HG02973 (cell line): ENCODE results near the gene MUSTN1.

ENCODE experiments used
- ATAC-seq: cut with Tn5 transposase; IDR thresholded peaks from one replicate; pipeline ENCODE4 v1.9.1; 2021; ENCODE audit warnings: moderate library complexity; ENCODE audit not compliant: unreplicated experiment

The MUSTN1 gene

DNA sequence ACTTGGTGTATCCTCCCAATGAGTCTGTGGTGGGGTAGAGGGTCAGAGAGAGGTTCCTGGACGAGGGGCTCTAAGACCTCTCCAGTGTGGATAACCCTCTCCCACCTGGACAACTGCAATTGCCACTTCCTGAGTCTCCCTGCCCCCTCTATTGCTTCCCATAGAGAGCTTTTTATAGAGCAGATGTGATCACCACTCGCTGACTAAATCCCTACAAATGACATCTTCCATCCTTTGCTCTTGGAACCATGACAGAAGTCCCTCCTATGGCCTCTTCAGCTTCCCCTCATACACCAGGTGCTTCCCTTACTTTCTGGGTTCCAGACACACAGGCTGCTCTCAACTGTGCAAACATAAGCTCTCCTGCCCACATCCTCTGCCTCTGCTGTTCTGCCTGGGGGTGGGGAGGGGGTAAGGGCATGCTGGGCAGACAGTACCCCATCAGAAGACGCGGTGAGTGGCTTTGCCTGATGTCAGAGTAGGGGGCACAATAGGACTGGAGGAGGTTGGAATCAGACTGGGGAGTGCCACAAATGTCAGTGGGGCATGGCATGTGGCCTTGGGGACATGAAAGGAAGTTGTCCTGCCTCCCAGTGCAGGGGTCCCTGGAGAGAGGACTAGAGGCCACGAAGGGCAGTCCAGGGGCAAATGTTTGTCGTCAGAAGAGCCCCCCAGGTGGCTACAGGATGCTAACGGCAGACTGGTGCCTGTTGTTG, 25.0 kb downstream of the MUSTN1 start:
- ATAC-seq: no peak

DNA sequence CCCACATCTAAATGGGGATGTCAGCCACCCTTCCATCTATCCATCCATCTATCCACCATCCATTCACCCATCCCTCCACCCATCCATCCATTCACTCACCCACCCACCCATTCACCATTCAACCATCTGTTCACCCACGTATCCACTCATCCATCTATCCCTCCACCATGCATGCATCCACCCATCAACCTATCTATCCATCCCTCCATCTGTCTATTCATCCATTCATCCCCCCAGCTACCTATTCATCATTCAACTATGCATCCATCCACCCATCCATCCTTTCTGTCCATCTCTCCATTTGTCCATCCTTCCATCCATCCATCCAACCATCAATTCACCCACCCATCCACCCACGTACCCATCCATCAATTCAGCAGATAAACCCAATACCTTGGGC, 25.7 kb downstream of the MUSTN1 start:
- ATAC-seq: no peak

DNA sequence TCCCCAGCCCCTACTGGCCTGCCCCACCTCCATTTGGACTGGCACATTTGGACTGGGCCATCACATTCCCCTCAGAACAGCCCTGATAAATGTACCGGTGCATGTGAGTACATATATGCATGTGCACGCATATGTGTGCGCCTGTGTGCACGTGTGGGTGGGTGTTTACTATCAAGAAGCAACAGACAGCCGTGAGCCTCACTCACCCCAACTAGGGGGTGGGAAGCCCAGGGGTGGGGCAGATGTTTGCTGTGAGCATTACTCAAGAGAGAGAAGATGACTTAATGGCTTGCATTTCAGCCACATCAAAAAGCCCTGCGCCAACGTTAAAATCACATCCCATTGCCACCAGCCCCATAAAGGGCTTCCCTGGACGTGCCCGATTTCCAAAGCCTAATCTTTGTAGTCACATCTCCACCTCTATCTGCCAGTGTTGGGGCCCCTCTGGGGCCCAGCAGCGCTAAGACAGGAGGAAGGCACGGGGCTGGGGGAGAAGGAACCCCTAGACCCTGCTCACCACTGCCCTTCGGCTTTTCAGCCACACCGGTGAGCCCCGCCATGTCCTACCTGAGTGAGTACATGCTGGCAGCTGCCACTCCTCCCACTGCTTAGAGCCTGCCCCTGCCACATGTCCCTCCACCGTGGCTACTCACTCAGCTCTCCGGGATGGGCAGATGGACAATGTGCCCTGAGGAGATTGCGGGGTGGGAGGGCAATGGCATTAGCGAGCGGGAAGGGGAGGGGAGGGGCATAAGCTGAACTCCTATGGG, 29.4 kb downstream of the MUSTN1 start:
- no peak for ATAC-seq

DNA sequence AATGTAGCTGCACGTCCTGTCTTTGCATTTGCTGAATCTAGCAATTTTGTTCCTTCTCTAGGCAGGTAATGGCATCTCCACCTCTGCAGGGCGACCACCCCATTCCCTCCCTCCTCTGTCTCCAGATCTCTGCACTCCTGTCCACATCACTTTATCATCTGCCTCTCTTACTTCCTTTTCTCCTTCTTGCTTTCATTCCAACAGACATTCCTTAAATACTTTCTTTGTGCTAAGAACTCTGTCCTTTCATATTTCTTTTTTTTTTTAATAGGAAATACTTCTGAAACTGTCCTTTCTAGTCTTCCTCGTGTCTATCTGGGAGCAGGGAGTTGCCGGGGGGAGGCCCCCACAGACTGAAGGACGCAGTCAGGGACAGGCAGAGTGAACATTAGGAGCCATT, 33.0 kb downstream of the MUSTN1 start:
- no peak for ATAC-seq

DNA sequence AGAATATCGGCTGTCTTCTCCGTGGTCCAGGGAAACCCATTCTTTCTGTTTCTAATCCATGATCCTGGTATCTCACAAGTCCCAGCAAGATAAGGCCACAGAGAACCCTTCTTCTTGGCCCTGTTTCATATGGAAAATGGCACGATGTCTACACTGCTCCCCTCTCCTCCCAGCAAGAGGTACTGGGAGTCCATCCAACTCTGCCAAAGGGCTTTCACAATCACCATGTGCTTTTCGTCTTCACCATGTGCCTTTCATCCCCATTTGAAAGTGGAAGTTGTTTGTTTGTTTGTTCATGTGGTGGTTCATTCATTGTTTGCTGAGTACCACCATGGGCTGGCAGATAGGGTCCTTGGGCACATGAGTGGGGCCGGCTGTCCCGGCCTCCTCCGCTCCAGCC, 34.7 kb downstream of the MUSTN1 start:
- no peak for ATAC-seq

DNA sequence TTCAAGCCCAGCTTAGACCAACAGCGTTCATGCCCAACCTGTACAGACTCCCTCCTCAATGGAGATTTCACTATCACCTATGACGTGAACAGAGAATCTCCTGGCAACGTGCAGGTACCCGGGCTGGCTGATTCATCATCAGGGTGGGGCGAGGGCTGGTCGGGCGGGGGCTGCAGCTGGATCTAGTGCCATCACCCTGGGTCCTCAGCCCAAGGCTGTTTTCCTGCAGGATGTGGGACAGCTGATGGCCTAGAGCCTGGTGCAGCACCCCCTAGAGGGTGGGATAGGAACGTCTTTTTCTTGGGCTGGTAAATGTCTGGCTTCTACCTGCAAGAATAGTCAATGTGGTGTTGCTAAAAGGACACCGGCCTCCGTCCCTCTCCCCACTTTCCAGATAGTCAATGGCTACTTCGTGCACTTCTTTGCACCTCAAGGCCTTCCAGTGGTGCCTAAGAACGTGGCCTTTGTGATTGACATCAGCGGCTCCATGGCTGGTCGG, 35.8 kb downstream of the MUSTN1 start:
- ATAC-seq: no peak

DNA sequence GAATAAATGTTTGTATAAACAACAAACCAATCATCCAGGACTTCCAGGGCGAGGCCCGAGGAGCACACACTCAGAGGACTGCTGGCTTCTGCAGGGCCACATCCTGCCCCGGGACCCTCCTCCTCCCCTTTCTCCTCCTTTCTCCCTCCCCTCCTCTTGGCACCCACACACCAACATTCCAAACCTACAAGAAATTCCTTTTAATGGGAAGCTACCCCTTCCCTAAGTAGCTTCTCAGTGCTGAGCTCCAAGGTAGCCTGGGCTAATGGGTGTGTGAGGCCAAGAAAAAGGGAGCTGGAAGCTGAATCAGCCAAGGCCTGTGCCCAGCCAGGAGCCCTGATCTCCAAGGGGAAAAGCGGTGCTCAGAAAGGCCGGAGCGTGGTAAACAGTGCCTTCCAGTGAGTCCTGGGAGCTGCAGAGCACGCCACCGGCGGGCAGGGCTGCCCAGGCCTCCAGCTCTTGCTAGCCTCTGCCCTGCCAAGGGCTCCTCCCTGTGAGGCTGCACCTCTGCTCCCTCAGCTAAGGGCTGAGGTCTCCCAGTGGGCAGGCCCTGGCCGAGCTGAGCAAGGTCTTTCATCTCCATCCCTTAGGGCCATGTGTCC, 36.3 kb downstream of the MUSTN1 start:
- ATAC-seq: no peak

DNA sequence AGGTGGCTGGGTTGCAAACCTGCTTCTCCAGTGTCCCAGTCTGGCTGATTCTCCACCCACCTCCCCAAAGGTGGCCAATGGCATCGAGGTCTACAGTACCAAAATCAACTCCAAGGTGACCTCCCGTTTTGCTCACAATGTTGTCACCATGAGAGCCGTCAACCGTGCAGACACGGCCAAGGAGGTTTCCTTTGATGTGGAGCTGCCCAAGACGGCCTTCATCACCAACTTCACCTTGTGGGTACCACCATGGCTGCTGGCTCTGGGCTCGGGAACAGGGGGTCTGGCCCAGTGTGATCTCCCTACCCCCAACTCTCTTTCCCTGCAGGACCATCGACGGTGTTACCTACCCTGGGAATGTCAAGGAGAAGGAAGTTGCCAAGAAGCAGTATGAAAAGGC, 38.4 kb downstream of the MUSTN1 start:
- no peak for ATAC-seq

DNA sequence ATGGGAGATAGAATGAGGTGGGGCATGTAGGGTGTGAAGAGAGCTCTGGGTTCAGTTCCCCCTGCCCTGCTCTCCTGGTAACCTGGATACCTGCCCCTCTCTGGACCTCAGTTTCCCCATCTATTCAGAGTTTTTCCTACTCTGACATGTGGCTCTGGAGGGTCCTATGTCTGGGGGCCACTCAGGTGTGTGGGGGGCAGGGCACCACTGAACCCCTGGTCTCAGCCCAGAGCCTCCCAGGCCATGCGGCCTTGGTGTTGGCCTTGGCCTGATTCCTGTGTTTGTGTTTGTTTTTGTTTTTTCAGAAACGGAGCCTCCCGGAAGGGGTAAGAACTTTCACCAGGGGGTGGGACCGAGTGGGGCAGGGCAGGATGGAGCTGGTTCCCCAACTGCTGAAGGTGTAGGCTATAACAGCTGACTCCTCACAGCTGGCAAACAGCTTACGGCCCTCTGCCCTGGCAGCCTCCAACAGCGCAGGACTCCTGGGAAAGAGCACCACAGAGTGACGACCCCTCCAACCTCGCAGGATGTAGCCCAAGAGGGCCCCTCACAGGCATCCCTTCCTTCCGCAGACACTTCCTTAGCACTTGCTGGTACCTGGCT, 39.4 kb downstream of the MUSTN1 start:
- no peak for ATAC-seq

DNA sequence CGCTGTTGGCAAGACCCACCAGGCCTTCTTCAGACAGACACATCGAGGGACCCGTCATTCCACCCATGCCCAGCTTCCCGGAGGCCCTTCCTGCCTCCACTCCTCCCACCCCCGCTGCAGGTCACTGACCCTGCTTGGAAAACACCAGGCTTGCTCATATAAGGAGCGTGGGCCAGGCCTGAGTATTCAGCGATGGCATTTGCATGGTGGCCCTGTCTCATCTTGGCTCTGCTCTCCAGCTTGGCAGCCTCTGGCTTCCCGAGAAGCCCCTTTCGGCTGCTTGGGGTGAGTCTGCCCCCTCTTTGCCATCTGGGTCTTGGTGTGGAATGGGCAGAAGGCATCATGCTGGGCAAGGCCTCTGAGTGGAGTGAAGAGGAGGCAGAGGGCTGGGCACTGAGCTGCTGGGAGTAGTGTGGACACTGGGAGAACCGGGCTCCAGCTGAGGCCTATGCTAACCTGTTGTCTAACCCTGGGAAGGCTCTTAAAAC, 40.2 kb downstream of the MUSTN1 start, which contains the start of gene ITIH3:
Gene ITIH3, plus strand, starts transcription at position 185 of the 488 bp plus-strand sequence. Its CDS starts 8 bp downstream, at position 193.
- no peak for ATAC-seq

DNA sequence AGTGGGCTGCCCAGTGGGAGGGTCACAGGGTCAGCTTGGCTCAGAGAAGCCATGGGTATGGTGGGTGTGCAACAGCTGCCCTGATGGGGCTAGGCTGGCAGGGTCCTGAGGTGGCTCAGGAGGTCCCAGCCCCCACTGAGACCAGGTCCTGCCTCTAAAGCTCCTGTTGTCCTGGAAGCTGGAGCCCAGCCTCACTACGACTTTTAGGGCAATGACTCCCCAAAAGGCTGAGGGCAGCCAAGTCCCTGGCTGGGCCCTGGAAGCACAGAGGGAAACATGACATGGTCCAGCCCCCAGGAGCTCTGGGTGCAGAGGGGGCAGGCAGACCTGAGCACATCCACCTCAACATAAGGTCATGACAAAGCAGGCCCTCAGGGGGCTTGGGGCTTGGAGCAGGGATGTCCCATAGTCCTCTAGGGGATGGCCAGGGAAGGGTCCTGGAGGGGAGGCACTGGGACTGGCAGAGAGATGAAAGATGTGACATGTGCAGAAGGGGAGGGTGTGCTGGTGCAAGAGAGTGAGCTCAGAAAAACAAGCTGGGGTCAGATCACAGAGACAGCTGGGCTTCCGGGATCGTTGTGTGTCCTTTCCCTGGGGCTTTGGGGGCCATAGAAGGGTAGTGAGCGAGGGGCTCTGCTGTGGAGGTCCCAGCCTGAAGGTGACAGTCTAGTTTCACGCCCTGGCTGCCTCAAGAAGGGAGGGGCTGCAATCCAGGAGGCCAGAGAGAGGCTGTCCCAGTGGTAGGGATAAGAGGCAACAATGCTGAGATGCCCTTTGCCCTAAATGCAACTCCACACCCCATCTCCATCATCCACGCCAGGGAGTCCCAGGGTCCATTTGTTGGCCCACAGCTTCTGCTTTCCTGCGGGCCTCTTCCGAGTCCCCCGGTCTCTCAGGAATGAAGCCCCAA, 40.9 kb downstream of the MUSTN1 start:
- ATAC-seq: no peak

DNA sequence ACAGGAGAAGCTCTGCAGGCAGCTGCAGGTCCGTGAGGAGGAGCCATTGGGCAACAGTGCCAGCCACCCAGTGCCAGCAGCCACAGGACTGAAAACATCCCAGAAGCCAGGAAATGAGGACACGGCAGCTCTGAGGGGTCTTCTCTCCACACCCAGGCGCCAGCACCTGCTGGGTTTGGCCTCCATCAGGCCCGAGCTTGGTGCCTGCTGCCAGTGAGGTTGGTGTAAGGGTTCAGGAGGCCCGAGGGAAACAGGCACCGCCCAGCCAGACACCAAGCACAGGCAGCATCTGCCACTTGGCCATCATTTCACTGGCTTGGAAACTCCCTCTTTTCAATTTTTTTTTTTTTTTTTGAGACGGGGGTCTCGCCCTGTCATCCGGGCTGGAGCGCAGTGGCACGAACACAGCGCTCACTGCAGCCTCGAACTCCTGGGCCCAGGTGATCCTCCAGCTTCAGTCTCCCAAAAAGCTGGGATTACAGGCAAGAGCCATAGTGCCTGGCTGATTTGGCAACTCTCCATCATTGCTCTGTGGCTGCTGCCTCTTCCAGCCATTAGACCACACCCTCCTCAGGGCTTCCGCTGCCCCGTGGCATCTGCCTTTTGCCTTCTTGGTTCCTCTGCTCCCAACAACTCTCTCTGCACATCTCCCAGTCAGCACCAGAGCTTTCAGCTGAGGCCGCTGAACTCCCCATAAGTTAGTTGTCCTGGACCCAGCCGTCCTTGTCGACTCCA, 41.7 kb downstream of the MUSTN1 start:
- ATAC-seq: no peak

DNA sequence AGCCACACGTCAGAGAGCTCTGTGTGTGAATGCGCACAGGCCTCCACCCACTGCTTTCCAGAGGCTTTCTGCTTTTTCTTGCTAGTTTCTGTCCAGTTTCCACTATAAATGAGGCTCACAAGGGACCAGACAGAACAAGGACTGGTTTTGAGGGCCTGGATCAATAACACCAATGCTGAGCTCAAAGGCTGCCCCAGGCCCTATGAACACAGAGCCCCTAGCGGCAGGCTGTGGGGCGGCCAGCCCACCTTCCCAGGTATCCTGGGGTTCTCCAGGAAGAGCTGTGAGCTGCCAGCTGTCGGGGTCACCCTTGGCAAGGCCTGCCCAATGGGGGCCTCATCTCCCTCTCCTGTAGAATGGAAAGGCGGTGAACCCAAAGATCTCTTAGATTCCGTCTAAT, 42.4 kb downstream of the MUSTN1 start:
- no peak for ATAC-seq

DNA sequence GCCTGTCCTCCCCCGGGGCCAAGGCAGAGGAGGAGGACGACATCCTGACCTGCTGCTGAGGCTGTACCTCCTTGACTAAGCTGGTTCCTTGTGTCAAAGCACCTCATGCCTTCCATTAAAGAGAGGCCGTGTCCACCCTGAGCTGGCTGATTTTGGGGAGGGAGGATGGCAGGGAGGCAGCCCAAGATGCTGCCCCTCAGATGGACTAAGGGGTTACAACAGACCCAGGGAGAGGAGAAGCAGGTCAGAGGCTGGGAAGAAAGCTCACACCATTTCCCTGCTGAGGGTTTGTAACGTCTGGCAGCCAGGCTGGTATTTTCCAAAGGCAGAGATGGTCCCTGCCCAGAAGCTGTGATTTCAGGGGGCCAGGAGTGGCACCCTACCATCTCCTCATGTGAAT, 42.9 kb downstream of the MUSTN1 start:
- ATAC-seq: no peak

DNA sequence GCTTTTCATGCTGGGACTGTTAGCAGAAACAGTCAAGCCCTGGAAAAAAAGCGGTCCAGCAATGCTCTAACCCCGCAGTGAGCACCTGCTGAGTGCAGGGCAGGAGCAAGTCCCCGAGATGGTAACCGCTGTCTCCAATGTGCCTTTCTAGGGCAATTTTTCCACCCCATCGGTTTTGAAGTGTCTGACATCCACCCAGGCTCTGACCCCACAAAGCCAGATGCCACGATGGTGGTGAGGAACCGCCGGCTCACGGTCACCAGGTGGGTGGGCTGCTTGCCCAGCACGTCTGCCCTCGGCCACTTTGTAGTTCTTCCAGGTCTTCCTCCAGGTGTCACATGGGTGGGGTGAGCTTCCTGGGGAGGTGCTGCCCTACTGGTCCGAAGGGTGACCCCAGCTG, 43.5 kb downstream of the MUSTN1 start:
- ATAC-seq: no peak

DNA sequence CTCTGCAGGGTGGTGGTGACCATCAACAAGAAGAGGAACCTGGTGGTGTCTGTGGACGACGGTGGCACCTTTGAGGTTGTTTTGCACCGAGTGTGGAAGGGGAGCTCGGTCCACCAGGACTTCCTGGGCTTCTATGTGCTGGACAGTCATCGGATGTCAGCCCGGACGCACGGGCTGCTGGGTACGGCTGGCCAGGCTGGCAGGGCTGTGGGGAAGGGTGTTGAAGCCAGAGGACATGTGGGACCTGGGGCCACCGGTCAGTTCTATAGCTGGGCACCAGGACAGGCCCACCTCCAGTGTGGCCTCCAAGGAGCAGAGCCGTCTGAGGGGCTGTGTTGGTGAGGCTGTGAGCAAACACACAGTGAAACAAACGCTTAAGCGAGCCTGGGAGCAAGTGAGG, 44.1 kb downstream of the MUSTN1 start:
- ATAC-seq: no peak

DNA sequence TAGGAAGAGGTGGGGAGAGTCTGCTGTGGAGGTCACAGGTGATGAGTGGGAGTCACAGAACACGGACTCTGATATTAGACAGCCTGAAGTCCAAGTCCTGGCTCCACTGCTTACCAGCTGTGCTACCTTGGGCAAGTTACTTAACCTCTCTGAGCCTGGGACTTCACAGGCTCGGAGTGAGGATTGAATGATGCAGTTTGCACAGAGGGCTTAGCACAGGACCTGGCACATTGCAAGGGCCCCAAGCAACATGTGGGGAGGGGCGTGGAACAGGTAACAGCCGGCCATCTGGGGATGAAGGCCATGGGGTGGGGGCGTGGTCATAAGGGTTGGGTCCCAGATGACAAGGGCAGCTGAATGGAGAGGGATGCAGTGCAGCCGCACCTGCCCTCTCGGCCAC, 44.5 kb downstream of the MUSTN1 start:
- no peak for ATAC-seq

DNA sequence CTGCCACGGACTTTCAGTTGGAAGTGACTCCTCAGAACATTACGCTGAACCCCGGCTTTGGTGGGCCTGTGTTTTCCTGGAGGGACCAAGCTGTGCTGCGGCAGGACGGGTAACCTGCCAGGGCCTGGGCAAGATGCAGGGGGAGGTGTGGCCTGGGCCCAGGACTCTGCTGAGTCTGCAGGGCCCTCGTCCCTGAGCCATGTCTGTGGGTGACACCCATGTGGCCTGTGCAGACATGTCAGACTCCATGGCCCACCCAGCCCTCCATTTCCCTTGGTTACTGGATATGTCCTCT, 45.1 kb downstream of the MUSTN1 start:
- ATAC-seq: no peak

DNA sequence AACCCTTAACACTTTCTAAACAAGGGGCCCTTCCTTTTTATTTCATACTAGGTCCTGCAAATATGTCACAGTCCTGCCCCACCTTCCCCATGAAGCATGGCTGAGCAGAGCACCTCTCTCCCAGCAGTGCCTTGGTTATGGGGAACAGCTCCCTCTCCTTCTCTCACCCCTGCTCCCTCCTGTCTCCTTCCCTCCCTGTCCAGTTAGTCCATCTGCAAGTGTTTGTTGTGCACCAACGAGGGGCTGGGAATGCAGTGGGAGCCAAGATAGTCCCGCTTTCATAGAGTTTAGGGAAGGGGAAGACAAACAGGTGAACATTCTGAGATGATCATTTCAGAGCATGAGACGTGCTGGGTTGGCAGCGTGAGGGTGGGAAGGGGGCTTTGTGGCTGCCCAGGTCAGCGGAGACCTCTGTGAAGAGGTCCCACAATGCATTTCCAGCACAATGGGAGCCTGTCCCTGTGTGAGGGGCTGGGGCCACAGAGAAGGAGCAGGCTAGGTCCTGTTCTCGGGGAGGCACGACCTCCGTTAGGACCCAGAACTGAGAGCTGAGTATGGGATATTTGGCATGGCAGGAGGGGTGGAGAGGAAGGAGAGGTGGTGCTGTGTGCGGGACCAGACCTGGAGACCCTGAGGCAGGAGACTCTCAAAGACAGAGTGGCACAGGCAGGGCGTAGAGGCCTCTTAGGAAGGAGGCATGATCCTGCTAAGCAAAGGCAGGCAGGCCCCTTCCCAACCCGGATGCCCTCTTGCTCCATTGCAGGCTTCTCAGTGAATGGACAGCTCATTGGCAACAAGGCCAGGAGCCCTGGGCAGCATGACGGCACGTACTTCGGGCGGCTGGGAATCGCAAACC, 45.7 kb downstream of the MUSTN1 start:
- ATAC-seq: no peak
